ENCODE results near the gene TBC1D14. TPM values are rescaled to one million over a fixed set of nuclear protein-coding genes. Genes with fewer than 3 reads are reported as not detected.
"Not testable (repeated sequence)": the region's sequence is repeated elsewhere in the genome, so short reads cannot be mapped to it uniquely, and the experiment has no call there.

The TBC1D14 gene
- total RNA-seq, 1 experiment from 2014 or later = 51.9 TPM

DNA sequence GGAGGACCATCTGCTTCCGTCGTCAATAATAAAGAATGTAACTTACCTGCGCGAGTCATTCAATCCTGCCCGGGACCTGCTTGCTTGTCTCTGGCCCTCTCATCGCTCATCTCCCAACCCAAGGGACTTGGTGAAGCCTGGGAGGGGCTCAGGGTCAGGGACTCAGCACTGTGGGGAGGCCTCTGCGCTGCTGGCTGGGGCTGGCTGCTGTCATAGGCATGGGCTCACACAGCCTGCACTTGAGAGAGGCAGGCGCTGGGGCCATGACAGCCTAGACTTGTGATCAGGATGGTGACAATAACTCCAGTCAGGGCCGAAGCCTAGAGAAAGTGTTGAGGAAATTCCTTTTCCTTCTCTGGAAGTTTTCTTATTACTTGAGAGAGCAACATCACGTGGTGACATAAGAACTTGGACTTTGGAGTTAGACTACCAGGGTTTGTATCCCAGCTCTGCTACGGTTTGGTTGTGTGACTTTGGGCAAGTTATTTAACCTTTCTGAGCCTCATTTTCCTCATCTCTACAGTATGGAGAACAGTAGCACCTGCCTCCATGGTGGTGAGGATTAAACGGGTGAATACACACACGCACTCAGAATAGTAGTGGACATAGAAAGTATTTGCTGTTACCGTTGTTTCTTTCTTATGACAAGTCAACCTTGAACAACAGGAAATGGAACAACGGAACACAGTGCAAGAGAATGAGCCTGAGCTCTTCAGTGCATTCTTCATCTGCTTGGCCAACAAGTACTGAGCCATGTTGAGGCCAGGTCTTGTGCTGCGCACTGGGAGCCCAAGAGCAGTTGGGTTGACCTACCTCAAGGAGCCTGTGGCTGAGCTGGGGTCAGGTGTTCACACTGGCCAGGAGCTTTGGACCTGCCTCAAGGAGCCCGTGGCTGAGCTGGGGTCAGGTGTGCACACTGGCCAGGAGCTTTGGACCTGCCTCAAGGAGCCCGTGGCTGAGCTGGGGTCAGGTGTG is 60.5 kb downstream of the TBC1D14 start:
- no peak for DNase-seq (ENCODE audit: low read depth)

DNA sequence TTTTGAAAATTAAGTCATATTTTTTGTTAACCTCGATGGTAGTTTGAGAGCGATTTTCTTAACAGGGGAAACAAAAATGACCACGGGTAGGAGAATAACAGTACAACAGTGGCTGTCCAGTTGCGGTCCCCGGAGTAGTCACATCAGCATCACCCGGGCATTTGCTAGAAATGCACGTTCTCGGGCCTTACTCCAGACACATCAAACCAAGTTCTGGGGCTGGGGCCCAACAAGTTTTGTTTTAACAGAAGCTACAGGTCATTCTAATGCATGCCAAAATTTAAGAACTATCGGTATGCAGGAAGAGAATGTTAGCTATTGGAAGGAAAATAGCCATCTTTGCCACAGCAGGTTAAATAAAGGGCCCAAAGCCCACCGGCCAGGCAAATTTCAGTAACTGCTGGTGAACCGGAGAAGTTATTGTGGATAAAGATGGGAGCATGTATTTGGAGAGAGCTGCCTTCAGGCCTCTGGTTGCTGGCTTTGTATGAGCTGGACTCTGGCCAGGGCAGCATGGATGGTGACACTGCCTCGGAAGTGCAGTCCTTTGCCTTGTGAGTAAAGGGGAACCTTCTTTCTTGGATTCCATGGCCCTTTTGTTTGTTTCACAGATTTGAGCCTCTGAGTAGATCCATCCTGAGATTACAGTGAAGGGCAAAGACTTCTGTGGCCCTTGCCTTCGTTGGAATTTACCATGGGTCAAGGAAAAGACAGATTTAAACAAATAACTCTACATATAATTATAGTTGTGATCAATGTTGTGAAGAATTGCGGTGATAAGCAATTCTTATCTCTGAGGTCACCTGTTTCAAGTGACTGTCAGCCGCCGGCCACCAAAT is 62.1 kb downstream of the TBC1D14 start:
- no peak for DNase-seq (ENCODE audit: low read depth)

DNA sequence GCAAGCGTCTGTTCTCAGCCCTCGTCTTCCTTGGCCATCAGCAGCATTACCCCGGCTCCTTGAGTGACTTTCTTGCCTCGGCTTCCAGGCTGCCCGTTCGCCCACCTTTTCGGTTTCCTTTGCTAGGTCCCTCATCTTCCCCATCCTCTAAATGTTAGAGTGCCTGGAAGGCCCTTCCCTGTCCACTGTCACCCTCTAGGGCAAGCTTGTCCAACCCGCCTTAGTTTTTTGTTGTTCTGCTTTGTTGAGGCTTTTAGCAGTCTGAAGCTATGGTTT is 62.7 kb downstream of the TBC1D14 start:
- no peak for DNase-seq (ENCODE audit: low read depth)

DNA sequence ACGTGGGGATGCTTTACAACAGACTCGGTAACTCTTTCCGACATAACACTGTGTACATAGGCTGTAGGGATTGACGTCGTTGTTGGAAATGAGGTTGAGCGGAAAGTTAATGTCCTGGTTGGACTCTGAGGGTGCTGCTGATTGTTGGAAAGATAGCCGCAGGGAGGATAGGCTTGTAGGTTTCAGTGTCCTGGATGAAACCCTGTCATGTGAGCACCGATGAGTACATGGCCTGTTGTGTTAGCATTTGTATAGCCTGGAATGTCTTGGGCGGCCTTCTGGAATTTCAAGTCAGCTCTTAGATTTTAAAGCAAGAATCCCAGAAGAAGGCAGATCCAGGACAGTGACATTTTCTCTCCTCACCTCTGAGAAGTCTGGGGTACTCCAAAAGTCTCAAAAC is 63.3 kb downstream of the TBC1D14 start:
- DNase-seq (ENCODE audit: low read depth) = no peak

DNA sequence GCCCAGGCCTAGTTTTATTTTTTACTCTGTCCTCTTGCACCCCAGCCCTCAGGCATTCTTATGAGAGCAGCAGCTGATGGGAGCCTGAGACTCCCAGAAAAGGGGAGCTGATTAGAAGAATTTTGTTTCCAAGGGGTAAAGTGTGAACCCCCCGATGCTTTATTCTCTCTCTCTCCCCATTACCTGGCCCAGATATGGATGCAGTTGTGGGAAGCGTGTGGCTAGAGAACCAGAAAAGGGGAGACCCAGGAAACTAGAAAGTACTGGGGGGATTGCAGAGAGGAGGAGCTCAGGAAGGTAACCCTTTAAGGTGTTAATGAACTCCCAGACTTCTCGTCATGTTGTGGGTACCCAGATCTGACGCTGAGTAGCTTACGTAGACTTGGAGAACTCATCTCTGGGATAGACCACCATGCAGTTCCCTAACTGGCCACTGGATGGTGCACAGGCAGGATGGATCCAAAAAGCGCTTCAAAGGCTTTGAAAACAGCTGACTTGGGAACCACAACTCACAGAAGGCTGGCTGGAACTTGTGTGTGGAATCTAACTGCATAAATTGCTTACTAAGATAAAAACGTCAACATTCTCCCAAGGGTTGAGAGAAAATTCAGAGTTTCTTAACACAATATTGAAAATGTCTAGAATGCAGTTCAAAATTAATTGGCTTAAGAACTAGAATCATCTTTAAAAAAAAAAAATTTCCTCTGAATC is 64.7 kb downstream of the TBC1D14 start:
- DNase-seq (ENCODE audit: low read depth) = peak; percentile 84

DNA sequence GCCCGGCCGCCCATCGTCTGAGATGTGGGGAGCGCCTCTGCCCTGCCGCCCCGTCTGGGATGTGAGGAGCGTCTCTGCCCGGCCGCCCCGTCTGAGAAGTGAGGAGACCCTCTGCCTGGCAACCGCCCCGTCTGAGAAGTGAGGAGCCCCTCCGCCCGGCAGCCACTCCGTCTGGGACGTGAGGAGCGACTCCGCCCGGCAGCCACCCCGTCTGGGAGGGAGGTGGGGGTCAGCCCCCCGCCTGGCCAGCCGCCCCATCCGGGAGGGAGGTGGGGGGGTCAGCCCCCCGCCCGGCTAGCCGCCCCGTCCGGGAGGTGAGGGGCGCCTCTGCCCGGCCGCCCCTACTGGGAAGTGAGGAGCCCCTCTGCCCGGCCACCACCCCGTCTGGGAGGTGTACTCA is 68.2 kb downstream of the TBC1D14 start:
- not testable (repeated sequence) for DNase-seq (ENCODE audit: low read depth)

DNA sequence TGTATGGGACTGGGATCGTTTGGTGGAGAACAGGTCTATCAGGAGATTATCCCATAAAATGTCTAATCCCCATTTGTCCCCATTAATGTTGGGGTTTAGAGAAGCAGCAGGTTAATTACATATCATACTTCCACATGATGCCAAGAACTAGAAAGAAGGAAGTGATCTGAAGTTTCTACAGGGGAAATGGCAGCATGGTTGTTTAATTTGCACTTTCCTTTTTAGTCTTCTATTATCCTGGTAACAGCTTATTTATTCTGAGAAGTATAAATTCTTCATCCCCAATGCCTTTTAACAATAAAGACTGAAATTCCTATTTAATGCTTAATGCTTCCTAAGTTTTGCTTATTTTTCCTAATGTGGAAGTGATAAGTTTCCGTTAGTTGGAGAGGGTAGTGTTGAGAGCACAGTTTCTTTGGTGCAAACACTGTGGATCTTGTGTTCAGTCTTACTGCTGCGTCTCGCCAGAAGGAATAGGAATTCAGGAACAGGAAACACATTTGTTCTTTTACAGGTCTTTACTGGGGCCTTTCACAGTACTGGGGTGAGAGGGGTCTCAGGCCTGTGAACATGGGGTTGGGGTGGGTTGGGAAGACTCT is 74.0 kb downstream of the TBC1D14 start:
- no peak for DNase-seq (ENCODE audit: low read depth)

DNA sequence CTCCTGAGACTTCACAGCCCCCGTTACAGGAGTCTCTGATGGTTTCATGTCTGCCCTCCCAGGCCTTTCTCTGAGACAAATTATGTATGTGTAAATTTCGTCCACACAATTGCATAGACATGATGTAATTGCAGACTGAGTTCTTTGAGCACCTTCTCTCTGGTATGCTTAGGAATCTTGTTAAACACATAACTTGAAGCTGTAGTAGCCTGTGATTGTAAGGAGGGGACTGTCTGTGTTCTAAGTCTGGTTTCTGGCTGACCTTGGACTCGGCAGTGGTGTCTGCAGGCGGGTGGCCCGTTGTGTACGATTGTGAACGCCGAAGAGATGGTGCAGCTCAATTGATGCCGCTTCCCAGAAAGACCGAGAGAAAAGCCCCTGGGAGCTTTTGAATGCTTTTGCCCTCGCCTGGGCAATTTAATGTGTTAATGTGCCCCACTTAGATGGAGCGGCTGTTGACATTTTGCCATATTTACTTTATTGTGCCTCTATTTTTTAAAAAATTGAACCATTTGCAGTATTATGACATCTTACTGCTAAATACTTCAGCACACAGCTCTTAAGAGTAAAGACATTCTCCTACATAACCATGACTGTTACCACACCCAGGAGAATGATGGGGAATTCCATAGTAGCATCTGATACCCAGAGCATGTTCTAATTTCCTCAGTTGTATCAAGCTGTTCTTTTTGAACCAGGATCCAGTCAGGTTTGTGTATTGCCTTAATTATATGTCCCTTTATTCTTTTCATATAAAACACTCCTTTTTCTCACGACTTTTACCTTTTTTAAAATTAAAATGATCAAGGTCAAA is 75.2 kb downstream of the TBC1D14 start:
- DNase-seq (ENCODE audit: low read depth) = no peak

DNA sequence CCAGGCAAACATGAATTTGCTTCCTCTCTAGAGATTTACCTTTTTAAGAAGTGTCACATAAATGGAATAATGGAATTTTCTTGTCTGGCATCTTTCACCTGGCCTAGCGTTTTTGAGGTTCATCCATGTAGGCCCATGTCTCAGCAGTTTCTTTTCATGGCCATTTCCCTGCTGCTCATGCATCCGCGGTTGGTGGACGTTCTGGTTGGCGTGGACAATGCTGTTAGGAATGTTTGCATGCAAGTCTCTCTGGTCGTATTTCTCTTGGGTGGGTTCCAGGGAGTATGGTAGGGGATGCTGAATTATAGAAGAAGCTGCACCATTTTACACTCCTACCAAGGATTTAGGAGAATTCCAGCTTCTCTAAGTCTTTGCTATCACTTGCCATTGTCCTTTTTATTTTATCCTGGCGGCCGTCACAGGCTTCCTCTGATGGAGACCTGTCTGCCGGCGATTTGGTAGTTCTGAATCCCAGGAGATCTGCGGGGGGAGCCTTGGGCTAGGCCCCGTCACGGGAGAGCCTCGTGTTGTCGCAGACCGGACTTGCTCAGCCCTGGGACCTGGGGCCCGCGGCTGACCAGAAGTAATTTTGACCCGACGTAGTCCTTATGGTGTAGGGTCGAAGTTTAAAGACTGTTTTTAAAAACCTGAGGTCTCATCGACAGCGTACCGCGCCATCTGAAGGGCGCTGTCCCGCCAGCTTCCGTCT is 76.6 kb downstream of the TBC1D14 start:
- peak; percentile 66 for DNase-seq (ENCODE audit: low read depth)

DNA sequence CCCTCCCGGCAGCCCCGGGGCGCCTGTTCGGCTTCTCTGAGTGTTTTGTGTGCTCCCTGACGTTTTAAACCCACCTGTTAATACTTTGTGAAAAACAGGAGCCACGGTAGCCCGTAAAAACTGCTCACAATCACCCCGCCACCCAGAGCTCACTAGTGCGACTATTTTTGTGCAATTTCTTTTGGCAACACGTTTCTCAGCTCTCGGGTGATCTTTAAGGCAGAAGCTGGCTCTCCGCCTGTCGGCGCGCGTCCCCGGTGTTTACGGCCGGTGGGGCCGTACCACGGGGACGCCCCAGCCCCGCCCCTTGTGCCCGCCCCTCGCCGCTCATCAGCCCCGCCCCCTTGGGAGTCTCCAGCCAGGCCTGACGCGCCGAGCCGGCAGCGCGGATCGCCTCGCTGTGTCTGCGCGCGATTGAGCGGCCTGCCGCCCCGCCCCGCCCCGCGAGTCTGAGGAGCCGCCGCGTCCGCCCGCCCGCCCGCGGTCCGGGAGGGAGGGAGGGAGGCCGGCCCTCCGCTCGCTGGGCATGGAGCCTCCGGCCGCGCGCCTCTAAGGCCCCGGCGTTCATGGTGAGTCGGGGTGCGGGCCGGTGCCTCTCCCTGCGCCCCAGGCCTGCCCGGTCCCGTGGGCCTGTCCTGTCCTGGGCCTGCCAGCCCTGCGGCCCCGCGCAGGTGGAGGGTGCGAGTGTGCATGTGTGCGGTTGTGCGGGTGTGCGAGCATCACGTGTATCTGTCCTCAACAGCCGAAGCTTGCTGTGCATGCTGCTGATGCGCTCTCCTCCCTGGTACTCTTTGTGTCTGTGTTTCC is 77.4 kb downstream of the TBC1D14 start:
- DNase-seq (ENCODE audit: low read depth) = peak; percentile 90

DNA sequence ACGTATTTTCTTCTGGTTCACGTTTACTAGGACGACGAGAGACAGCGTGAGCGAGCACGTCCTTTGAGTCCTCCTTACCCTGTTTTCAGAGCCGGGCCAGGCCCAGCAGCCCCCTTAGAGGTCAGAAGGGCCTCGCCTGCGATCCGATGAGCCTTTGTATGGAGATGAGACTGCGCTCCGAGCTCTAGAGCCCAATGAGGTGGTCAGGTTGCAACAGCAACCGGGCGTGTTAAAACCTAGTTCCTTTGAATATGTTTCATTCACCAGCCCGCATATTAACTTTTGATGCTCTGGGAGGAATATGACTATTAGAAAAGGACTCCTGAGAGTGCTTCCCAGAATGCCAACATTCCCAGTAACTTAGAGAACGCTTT is 77.9 kb downstream of the TBC1D14 start:
- no peak for DNase-seq (ENCODE audit: low read depth)

DNA sequence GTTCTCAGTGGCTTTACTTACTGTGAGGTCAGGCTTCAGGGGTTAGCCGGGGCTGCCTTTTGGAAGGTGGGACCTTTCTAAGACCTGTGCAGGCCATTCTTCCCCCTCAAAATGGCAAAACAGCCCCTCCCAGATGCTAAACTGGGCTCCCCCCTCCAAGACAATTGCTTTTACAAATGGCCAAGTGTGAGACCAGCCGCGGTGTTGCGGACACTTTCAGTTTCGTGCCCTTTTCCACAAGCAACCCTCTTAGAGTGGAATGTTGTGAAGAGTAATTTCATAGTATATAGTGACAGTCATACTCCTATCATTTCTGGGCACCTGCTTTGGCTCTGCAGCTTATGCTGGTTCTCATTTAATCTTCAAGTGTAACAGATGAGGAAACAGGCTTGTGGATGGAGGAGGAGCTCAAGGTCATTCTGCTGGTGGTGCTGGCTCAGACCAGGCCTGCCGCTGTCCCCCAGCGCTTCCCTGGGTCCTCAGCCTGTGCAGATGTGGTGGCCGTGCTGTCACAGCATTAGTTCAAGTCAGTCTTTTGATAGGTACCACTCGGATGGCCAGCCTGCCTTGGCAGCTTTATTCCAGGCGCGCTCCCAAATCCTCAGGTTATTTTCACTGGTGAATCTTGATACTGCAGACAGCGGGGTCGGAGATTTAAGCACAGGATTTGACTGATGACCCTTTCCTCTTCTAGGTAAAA is 78.5 kb downstream of the TBC1D14 start:
- DNase-seq (ENCODE audit: low read depth) = no peak

DNA sequence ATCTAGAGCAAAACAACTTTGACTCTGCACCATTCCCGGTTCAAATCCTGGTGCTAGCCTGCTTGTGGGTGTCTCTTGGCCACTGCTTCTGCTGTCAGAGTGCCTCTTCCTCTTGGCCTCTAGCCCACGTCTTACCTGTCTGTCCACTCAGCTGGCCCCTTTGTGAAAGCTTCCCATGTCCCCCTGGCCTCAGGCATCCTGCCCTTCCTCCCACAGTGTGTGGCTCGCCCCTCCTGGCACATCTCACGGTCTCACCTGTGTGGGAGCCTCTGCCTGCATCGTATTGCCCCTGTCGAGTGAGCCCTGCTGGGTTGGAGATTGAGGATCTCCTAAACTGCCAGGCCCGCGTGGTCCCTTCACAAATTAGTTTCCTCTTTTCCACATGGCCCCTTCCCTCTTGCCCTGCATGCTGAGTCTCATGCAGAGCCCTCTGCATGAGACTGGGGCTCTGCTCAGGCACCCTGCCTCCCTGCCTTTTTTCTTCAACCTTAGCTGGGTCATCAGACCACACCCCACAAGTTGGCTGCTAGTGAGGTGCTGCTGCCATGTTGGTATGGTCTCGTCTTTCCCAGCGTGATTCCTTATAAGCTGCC is 79.8 kb downstream of the TBC1D14 start:
- no peak for DNase-seq (ENCODE audit: low read depth)

DNA sequence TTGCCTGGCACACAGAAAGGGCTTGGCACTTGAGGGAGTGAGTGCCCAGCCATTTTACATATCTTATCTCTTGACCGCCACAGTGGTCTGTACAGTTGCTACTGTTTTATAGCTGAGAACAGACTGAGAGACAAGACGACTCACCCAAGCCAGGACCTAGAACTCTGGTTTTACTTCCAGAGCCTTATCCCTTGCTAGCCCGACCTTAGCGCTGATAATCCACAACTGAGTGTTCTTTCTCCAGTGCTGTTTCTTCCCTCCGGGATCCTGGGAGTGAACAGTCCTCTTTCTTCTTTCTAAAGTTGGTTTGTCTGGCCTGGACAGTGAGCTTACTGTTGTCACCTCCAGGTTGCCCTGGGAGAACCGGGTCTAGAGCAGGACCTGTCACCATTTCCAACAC is 81.0 kb downstream of the TBC1D14 start:
- no peak for DNase-seq (ENCODE audit: low read depth)

DNA sequence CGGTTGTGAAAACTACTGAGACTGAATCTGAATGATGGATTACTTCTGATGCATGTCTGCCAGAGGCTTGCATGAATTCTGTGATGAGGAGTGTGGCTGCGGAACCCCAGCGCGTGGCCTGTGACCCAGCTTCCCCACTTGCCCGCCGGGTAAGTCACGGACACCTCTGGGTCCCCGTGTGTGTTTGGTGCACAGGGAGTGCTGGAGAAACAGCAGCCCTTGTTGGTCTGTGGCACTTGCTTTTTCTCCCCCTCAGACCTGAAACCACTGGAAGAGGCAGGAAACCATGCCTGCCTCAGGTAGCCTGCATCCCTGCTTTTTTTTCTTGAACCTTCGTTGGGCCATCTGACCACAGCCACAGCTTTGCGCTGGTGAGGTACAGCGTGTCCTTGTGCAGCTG is 81.6 kb downstream of the TBC1D14 start:
- DNase-seq (ENCODE audit: low read depth) = no peak

DNA sequence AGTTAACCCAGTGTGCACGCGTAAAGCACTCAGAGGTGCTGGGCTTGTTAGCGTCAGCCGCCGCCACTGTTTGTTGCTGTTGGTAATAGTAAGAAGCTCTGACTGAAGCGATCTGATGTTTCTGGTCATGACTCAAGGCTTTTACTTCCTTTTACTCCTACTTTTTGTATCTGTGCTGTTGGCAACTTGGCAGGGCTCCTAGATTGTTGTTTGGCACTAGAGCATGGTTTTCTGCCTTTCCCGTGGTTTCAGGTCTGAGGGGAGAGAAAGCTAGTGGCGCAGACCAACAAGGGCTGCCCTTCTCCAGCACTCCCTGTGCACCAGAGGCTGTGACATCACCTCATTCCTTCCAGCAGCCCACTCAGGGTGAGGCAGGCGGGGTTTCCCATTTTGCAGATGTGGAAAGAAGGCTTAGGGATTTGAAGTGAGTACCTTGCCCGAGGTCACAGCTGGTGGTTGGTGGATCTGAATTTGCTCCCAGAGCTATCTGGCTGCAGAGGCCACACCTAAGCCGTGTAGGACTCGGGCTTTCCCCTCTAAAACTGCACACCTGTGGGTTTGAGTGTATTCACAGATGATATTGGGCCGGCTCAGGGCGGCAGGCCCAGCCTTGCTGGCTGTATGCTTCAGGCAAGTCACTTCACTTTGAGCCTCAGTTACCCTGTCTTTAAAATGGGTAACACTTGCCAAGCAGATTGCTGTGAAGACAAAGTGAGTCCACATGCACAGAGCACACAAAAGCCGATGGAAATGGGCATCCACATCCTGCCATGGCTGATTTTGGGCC is 82.3 kb downstream of the TBC1D14 start:
- peak; percentile 90 for DNase-seq (ENCODE audit: low read depth)

Data from LHCN-M2 (cell line).